ENCODE data around the gene EMILIN2. TPM values are rescaled to one million over a fixed set of nuclear protein-coding genes. Genes with fewer than 3 reads are reported as not detected.

EMILIN2 gene
- total RNA-seq, 1 experiment from 2014 or later: 20.0 TPM

DNA sequence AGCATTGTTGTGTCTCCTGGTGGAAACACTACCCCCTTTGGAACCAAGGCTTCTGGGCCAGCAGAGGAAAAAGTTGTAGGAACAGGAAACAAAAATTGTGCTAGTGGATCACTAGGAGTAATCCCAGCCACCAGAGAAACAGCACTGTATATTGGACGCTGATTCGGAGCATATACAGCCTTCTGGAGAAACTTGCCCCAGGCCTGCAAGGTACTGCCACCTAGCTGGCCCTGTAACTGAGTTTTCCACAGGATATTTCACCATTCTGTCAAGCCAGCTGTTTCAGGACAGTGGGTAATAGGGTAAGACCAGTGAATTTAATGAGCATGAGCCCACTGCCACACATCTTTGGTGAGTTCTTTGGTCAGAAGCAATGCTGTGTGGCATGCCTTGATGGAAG, 25.1 kb upstream of the EMILIN2 start:
- H3K9ac ChIP-seq (ENCODE audit: extremely low read depth, insufficient read length, low read length): no peak overlapping the region
- H4K20me1 ChIP-seq (ENCODE audit: control insufficient read depth, insufficient read depth, insufficient read length): no peaks in the 10 kb centered on the region
- no peak overlapping the region for H3K56ac ChIP-seq (ENCODE audit: insufficient read length, low read depth, low read length)
- H3K4me1 ChIP-seq (ENCODE audit: insufficient read depth, low read length): no peaks in the 10 kb centered on the region
- no peak overlapping the region for H3K18ac ChIP-seq (ENCODE audit: insufficient read length, low read depth, low read length)
- H3K27me3 ChIP-seq (ENCODE audit: insufficient read depth, low read length): no peaks in the 10 kb centered on the region
- no peaks in the 10 kb centered on the region for H3K23me2 ChIP-seq (ENCODE audit: insufficient read length, low read depth, low read length, poor library complexity, severe bottlenecking)
- H2BK5ac ChIP-seq (ENCODE audit: insufficient read length, low read length): no peak overlapping the region
- H3K9me3 ChIP-seq (ENCODE audit: control insufficient read depth, low read depth, low read length): no peaks in the 10 kb centered on the region
- H3T11ph ChIP-seq (ENCODE audit: low read length): no peak overlapping the region
- H3K36me3 Mint-ChIP-seq (ENCODE audit: insufficient read depth in 1 of 3, low read depth in 3 of 3): peaks cover 0 to 14% (median 0%) of the 10 kb centered on the region in 3 experiments; a peak in 3 of 7 replicates
- no peak overlapping the region for H3K27ac ChIP-seq (ENCODE audit: insufficient read length, low read depth, low read length)
- no CpG with 5 or more reads among the region's 2 CpGs for WGBS (ENCODE audit: extremely low coverage, insufficient read length, low lambda C conversion rate)
- H2BK12ac ChIP-seq (ENCODE audit: insufficient read length, low read depth, low read length): peak overlapping the region; percentile 70
- no peak overlapping the region for H3K4me2 ChIP-seq (ENCODE audit: insufficient read depth, insufficient read length, low read length)
- no peaks in the 10 kb centered on the region for H3K79me2 ChIP-seq (ENCODE audit: insufficient read depth, low read length)
- H3K14ac ChIP-seq (ENCODE audit: insufficient read depth, low read length): no peak overlapping the region
- H2AK5ac ChIP-seq (ENCODE audit: insufficient read length, low read length): no peak overlapping the region
- no peak overlapping the region for H3K4ac ChIP-seq (ENCODE audit: low read depth, low read length)
- no peak overlapping the region for H2BK120ac ChIP-seq (ENCODE audit: low read depth, low read length, poor library complexity, severe bottlenecking)
- no peak overlapping the region; a peak in 1 of 7 replicates for H3K27ac Mint-ChIP-seq
- H3K4me1 Mint-ChIP-seq: peaks cover 8% of the 10 kb centered on the region in 2 experiments
- H2BK20ac ChIP-seq (ENCODE audit: low read depth, low read length, poor library complexity, severe bottlenecking): no peak overlapping the region
- peaks cover 6 to 15% of the 10 kb centered on the region in 2 experiments for H3K9me3 Mint-ChIP-seq
- DNase-seq: no peak
- H3K23ac ChIP-seq (ENCODE audit: insufficient read length, low read depth, low read length): no peak overlapping the region
- no peak overlapping the region for H4K5ac ChIP-seq (ENCODE audit: insufficient read length, low read depth, low read length)
- no peaks in the 10 kb centered on the region; the same call in 1 of the 2 replicates for H3K27me3 Mint-ChIP-seq (ENCODE audit: low read depth)
- H2AFZ ChIP-seq (ENCODE audit: low read length): no peak overlapping the region
- H3K79me1 ChIP-seq (ENCODE audit: insufficient read depth, low read depth, low read length, poor library complexity, severe bottlenecking): no peaks in the 10 kb centered on the region
- H2BK15ac ChIP-seq (ENCODE audit: low read depth, low read length): no peak overlapping the region
- no peak overlapping the region for H3K4me3 Mint-ChIP-seq
- no peak for TF ChIP-seq CTCF (conservative IDR thresholded peaks at IDR 0.05)
- no peak overlapping the region for H4K8ac ChIP-seq (replicated peaks; ENCODE audit: insufficient read length, low read depth, low read length)
- H4K91ac ChIP-seq (ENCODE audit: insufficient read length, low read depth, low read length): no peak overlapping the region
